HL-60 (cell line): Measurements from ENCODE around the gene PRODH2.

Experiments used
- GABPA ChIP-seq: IDR thresholded peaks from 2 replicates; pipeline ENCODE4 v1.6.1; 2012; ENCODE audit warnings: low read depth
- POLR2AphosphoS5 ChIP-seq: IDR thresholded peaks from 2 replicates; pipeline ENCODE4 v1.6.1; 2012; ENCODE audit warnings: low read depth
- TF ChIP-seq, protein P1 (sequence below): IDR thresholded peaks from one replicate; pipeline ENCODE4 v1.5.1; 2011; ENCODE audit warnings: low read length, control low read depth, inconsistent platforms; ENCODE audit not compliant: insufficient read depth

DNA sequence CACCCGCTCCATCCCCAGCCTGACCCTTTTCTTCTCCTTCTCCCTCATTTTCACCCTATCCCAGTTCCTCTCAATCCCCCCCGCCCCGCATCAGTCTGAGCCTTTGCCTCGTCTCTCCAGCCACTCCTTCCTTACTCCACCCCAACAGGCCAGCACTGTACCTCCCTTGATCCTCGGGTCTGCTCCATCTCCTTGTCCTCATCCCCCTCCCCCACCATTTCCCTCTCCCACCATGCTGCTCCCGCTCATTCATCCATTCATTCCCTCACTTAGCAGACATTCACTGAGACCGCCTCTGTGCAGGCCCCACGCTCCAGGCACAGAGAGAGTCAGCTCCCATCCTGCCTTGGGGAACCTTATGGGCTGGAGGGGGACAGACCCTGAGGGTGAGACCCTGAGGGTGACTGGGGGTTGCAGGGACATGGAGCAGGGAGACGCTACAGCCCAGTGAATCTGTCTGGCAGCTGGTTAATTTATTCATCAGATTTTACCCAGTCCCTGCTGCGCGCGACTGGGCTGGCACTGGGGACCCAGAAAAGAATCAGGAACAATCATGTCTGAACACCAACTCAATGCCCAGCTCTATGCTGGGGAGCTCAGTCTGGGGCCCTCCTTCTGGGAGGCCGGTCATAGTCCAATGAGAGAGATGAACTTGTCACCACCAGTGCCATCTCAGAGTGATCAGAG lies 36.4 kb downstream of the PRODH2 start:
- TF ChIP-seq, protein P1, sequence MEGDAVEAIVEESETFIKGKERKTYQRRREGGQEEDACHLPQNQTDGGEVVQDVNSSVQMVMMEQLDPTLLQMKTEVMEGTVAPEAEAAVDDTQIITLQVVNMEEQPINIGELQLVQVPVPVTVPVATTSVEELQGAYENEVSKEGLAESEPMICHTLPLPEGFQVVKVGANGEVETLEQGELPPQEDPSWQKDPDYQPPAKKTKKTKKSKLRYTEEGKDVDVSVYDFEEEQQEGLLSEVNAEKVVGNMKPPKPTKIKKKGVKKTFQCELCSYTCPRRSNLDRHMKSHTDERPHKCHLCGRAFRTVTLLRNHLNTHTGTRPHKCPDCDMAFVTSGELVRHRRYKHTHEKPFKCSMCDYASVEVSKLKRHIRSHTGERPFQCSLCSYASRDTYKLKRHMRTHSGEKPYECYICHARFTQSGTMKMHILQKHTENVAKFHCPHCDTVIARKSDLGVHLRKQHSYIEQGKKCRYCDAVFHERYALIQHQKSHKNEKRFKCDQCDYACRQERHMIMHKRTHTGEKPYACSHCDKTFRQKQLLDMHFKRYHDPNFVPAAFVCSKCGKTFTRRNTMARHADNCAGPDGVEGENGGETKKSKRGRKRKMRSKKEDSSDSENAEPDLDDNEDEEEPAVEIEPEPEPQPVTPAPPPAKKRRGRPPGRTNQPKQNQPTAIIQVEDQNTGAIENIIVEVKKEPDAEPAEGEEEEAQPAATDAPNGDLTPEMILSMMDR: no peak
- TF ChIP-seq GABPA: no peak
- no peak for TF ChIP-seq POLR2AphosphoS5
